Spleen (tissue), 7 donors: ENCODE measurements around the gene MSI2.

ENCODE experiments used
- POLR2A ChIP-seq, 3 donors: fragments of 450-650 bp; IDR thresholded peaks; one replicate each; pipeline ENCODE4 v1.5.1; 2017; ENCODE audit warnings: antibody characterized with exemption in 3 of 3, mild to moderate bottlenecking in 1 of 3
- TF ChIP-seq, protein P1 (sequence below), 11 experiments: fragments of 200-600 bp in 7 of 11; fragments of 450-650 bp in 4 of 11; sonication (generic) in 4 of 11; IDR thresholded peaks in 8 of 11; conservative IDR thresholded peaks in 3 of 11; 1 replicate in 7 of 11; 2 replicates in 4 of 11; pipeline versions ENCODE4 v1.4.0 to v1.8.0; 2016 to 2021; ENCODE audit warnings: antibody characterized with exemption in 11 of 11, inconsistent platforms in 4 of 11, mild to moderate bottlenecking in 1 of 11
- donor health status: DM: no; HTN: no; CAD: no; lungs with moderate emphysema.
- donor health status: DM: no; HTN: no; CAD: no.
- donor health status: DM: no; HTN: no; CAD: no.

DNA sequence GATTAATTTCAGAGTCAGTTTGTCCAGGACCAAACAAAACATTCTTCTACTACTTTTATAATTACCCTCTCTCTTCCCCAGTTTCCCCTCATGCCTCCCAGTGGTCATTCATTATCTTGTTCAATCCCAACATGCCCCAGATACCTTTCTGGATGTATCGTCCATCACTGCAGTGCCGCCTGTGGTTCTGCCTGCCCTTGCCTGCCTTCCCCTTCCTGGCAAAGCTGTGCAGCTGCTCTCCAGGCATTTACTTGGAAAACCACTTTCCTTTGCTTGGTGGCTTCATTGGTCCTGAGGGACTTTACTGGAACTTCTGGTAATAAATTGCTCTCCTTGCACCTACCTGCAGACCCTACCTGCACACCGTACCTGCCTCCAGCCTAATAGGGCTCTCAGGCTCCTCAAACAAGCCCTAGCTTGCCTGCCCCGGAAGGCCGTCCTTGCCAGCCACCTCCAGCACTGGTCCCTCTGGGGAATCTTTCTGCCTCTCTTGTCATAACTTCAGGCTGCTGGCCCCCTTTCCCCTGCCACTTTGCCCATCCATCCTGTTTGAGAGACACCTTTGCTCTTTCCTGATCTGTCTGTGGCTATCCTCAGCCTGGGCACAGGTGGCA, 19.5 kb upstream of the MSI2 start:
- TF ChIP-seq, protein P1, sequence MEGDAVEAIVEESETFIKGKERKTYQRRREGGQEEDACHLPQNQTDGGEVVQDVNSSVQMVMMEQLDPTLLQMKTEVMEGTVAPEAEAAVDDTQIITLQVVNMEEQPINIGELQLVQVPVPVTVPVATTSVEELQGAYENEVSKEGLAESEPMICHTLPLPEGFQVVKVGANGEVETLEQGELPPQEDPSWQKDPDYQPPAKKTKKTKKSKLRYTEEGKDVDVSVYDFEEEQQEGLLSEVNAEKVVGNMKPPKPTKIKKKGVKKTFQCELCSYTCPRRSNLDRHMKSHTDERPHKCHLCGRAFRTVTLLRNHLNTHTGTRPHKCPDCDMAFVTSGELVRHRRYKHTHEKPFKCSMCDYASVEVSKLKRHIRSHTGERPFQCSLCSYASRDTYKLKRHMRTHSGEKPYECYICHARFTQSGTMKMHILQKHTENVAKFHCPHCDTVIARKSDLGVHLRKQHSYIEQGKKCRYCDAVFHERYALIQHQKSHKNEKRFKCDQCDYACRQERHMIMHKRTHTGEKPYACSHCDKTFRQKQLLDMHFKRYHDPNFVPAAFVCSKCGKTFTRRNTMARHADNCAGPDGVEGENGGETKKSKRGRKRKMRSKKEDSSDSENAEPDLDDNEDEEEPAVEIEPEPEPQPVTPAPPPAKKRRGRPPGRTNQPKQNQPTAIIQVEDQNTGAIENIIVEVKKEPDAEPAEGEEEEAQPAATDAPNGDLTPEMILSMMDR (IDR thresholded peaks at IDR 0.05 in 8 of 11, conservative IDR thresholded peaks at IDR 0.05 in 3 of 11) = no peak
- no peak for TF ChIP-seq POLR2A (IDR thresholded peaks at IDR 0.05)
